Activated CD8-positive, alpha-beta memory T cell treated with anti-CD3 and anti-CD28 coated beads, Interleukin-2, amount 50 U/mL, for 24 hours (primary cell): ENCODE measurements around the gene KEAP1.

Source experiments
- DNase-seq: peaks from one replicate; pipeline ENCODE4 v3.0.0-alpha.2; 2020; ENCODE audit errors: extremely low read depth

The KEAP1 gene

GRCh38 chr19:10523135-10523636, 20.0 kb upstream of the KEAP1 start:
- DNase-seq: no peak

- DNase-seq: no peak
Observed at GRCh38 chr19:10521461-10522171, 18.5 kb upstream of the KEAP1 start.

- no peak for DNase-seq
Observed at GRCh38 chr19:10520652-10521318, 17.6 kb upstream of the KEAP1 start.

DNA sequence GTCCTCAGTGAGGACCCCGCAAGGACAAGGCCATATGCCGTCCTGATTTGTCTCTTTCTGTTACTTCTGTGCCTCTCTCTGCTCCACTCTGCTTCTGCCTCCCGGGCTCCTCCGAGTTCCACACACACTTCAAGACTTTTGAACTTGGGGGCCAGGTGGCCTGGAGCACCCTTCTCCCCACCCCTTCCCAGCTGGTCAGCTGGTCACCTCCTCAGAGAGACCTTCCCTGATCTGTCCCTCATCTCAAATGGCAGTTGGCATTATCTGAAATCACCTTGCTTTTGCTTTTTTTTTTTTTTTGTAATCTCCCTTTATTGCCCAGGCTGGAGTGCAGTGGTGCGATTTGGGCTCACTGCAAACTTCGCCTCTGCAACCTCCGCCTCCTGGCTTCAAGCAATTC, 16.3 kb upstream of the KEAP1 start:
- DNase-seq: no peak

- DNase-seq: no peak
Observed at GRCh38 chr19:10518444-10519361, 15.5 kb upstream of the KEAP1 start.

DNA sequence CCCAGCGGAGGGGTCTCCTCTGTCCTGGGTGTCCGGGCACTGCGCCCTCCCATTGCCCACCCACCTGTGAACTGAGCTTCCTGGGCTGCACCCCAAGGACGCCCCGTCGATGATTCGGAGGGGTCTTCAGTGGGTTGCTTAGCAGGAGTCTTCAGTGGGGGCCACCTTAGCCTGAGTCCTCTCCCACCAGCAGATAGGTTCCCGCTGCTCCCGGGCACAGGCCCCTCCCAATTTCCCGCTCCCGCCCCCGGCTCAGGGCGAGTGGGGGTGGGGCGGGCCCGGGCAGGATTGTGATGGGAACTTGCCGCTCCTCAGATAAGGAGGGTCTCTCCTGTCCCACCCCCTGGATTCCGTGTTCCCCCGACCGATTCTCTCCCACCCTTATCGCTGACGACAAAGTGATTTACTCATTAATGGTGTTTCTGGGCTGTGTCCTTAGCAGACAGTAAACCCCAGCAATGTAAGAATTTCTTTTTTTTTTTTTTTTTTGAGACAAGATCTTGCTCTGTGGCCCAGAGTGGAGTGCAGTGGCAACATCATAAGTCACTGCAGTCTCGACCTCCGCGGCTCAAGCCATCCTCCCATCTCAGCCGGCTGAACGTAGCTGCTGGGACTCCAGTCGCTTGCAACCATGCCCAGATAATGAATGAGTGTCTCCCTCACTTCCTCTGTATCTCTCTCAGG, 14.7 kb upstream of the KEAP1 start:
- DNase-seq: no peak

- DNase-seq: no peak
Observed at GRCh38 chr19:10517361-10517759, 14.2 kb upstream of the KEAP1 start, which contains the start of gene S1PR5. S1PR5 (minus strand) TSS chr19:10517447; CDS start chr19:10515011, 2,436 bp downstream.

- DNase-seq: no peak
Observed at GRCh38 chr19:10516671-10517286, 13.6 kb upstream of the KEAP1 start.

GRCh38 chr19:10516064-10516385, 12.9 kb upstream of the KEAP1 start:
- DNase-seq: no peak

GRCh38 chr19:10514211-10515145, 11.3 kb upstream of the KEAP1 start:
- DNase-seq: no peak

GRCh38 chr19:10513223-10513622, 10.1 kb upstream of the KEAP1 start:
- no peak for DNase-seq

DNA sequence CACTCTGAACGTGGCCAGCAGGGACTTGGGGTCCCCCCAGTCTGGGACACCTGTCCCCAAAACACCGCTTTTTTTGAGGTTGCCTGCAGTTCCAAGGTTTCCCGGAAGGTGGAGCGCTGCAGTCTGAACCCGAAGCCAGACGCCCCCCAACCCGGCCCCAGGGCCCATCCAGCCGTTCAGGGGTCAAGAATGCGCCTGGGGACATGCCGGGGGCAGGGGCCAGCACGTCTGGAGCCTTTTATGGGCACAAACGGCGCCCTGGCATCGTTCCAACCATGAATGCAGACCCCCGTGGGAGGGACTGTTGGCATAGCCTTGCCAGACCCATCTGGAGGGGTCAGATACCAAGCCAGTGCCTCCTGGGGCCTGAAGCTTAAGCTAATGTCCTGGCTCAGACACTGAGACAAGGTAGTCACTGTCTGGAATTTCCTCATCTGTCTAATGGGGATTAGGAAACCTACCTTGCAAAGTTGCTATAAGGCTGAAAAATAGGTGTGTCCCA, 7.2 kb upstream of the KEAP1 start:
- DNase-seq: no peak

DNA sequence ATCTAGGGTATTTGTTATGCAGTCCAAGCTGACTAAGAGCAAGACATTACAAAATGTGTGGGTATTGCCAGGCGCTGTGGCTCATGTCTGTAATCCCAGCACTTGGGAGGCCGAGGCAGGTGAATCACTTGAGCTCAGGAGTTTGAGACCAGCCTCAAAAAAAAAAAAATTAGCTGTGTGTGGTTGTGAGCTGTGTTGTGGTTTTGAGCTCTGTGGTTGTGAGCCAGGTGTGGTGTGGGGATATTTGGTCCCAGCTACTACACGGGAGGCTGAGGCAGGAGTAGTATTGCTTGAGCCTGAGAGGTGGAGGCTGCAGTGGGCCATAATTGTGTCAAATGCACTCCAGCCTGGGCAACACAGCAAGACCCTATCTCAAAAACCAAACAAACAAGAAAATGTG, 5.6 kb upstream of the KEAP1 start:
- DNase-seq: no peak

DNA sequence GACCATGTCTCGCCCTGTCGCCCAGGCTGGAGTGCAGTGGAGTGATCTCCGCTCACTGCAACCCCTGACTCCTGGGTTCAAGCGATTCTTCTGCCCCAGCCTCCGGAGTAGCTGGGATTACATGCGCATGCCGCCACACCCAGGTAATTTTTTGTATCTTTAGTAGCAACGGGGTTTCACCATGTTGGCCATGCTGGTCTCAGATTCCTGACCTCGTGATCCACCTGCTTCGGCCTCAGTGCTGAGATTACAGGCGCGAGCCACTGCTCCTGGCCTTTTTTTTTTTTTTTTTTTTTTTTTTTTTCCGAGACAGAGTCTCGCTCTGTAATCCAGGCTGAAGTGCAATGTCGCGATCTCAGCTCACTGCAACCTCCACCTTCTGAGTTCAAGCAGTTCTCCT, 4.9 kb upstream of the KEAP1 start:
- no peak for DNase-seq

DNA sequence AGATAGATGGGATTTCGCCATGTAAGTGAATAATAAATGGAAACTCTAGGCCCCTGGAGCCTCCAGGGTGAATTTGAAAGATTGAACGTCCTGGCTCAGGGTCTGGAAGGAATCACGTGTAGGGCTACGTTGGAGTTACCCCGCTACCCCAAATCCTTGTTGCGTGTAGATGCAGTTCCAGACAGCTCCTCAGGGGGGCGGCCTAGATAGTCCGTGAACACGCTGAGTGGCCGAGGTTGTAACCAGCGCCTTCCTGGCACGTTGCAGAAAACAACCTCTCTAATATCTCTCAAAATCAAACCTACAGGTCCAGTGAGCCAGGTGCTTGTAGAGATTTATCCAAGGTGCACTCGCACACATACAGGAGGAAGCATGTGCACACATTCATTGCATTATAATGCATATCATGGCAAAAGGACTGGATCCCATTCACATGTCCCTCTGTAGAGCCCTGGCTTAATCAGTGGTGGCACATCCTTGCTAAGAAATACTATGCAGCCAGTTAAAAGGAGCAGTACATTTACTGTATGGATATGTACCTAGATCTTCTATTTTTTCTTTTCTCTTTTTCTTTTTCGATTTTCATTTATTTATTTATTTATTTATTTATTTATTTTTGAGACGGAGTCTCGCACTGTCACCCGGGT, 2.5 kb upstream of the KEAP1 start:
- peak; percentile 63 for DNase-seq

DNA sequence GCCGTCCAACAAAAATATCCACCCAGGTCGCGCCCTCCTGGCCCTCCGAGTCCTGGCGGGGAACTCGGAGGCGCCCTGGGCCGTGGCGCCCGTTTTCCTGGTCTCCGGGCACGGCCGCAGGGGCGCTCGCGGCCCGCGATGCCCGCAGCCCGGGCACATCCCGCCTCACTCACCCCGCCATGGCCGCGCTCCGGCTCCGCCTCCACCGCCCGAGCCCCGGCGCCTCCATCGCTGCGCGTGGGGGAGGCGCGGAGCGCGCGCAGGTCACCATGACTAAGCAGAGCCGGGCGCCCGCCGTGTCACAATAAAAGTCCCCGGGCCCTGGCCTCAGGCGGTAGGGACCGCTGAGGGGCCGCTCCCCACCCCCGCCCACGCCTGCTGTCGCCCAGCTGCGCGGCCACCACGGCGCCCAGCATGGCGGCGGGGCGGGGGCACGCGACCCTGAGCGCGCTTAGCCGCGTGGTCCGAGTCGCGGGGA, 593 bp downstream of the KEAP1 start:
- peak; percentile 54 for DNase-seq

DNA sequence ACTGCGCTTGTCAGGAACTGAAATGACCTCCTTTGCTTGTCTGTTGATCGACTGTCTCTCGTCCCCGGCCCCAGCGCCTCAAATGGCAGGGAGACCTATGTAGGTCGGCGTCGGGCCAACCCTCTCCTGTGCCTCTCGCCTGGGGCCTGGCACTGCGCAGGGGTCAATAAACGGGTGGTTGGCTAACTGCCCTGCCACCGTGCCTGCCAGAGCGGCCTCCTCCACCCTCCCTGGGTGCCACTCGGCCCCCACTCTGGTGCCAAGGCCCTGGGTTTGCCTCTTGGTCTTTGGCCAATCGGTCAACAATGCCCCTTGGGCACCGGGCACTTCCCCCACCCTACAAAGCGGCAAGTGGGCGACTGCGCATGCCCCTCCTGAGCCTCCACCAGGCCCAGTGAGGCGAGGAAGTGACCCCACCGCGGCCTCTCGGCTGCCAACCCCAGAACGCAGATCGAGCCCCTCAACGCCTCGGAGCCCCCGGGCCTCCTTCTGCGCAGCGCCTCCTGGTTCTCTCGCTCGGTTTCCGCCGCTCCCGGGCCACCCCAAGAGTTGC, 1.1 kb downstream of the KEAP1 start:
- DNase-seq: no peak

DNA sequence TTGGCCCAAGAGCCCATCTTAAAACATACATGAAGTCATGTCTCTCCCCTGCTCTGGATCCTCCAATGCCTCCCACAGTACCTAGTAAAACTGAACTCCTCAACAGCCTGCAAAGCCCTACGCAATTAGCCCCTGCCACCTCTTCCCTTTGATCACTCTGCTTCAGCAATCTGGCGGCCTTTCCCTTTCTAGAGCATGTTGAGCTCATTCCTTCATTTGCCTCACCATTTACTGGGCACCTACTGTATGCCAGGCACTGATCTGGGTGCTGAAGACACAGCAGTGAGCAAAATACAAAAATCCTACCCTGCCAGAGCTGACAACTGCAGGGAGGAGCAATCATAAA, 2.9 kb downstream of the KEAP1 start:
- no peak for DNase-seq

DNA sequence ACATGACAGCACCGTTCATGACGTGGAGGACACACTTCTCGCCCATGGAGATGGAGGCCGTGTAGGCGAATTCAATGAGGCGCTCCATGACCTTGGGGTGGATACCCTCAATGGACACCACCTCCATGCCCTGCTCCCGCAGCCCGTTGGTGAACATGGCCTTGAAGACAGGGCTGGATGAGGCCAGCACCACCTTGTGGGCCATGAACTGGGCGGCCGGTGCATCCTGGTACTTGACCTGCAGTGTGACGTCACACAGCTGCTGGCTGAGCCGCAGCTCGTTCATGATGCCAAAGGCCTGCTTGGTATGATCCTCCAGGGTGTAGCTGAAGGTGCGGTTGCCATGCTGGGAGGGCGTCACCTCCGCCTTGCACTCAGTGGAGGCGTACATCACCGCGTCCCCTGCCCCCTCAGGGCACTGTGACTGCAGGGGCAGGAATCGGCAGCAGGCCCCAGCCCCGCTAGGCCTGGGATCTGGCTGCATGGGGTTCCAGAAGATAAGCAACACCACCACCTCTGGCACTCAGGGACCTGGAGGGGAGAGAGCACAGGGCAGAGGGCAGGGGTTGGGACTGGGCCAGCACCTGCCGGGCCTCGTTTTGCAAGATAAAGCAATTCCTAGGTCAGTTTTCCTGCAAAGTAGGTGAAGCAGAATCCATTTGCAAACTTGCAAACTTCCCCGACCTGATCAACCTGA, 3.5 kb downstream of the KEAP1 start:
- DNase-seq: no peak
